Measurements from ENCODE around the gene MYO7B.

Gene MYO7B

GRCh38 chr2:127663566-127664064, 128.1 kb downstream of the MYO7B start:
- DNase-seq (ENCODE audit: low spot score), result no peak

GRCh38 chr2:127664065-127664894, 128.8 kb downstream of the MYO7B start:
- DNase-seq (ENCODE audit: low spot score), result no peak

GRCh38 chr2:127664895-127665225, 129.4 kb downstream of the MYO7B start:
- no peak for DNase-seq (ENCODE audit: low spot score)

GRCh38 chr2:127665267-127665893, 129.9 kb downstream of the MYO7B start:
- DNase-seq (ENCODE audit: low spot score), result no peak

- no peak for DNase-seq (ENCODE audit: low spot score)
Observed at GRCh38 chr2:127669056-127669455, 133.6 kb downstream of the MYO7B start.

- DNase-seq (ENCODE audit: low spot score), result no peak
Observed at GRCh38 chr2:127670055-127670956, 134.8 kb downstream of the MYO7B start.

- no peak for DNase-seq (ENCODE audit: low spot score)
Observed at GRCh38 chr2:127670957-127671290, 135.4 kb downstream of the MYO7B start.

- DNase-seq (ENCODE audit: low spot score), result no peak
Observed at GRCh38 chr2:127671557-127672302, 136.2 kb downstream of the MYO7B start.

GRCh38 chr2:127672341-127673224, 137.1 kb downstream of the MYO7B start:
- no peak for DNase-seq (ENCODE audit: low spot score)

GRCh38 chr2:127673291-127674069, 138.0 kb downstream of the MYO7B start:
- no peak for DNase-seq (ENCODE audit: low spot score)

- no peak for DNase-seq (ENCODE audit: low spot score)
Observed at GRCh38 chr2:127674241-127675209, 139.0 kb downstream of the MYO7B start.

- no peak for DNase-seq (ENCODE audit: low spot score)
Observed at GRCh38 chr2:127675331-127676261, 140.1 kb downstream of the MYO7B start, which contains the start of gene LIMS2. LIMS2 (minus strand) TSS chr2:127675530; CDS start chr2:127675024, 506 bp downstream.

- no peak for DNase-seq (ENCODE audit: low spot score)
Observed at GRCh38 chr2:127676906-127677305, 141.4 kb downstream of the MYO7B start.

- no peak for DNase-seq (ENCODE audit: low spot score)
Observed at GRCh38 chr2:127678531-127678930, 143.0 kb downstream of the MYO7B start.

- DNase-seq (ENCODE audit: low spot score), result no peak
Observed at GRCh38 chr2:127678991-127679390, 143.5 kb downstream of the MYO7B start.

GRCh38 chr2:127679680-127680361, 144.3 kb downstream of the MYO7B start:
- no peak for DNase-seq (ENCODE audit: low spot score)

- DNase-seq (ENCODE audit: low spot score), result no peak
Observed at GRCh38 chr2:127680706-127681287, 145.3 kb downstream of the MYO7B start.

All from putamen (tissue), 1 donor.